HCT116 (cell line): Measurements from ENCODE around the gene INMT.

ENCODE experiments used
- ATF3 ChIP-seq: IDR thresholded peaks from 2 replicates; pipeline ENCODE4 v1.6.1; 2012
- CEBPB ChIP-seq: IDR thresholded peaks from 2 replicates; pipeline ENCODE4 v1.6.1; 2012; ENCODE audit warnings: low read depth
- EGR1 ChIP-seq: IDR thresholded peaks from 2 replicates; pipeline ENCODE4 v1.6.1; 2012; ENCODE audit warnings: low read depth
- EZH2 ChIP-seq: fragments of 200-600 bp; sonication (generic); IDR thresholded peaks from 2 replicates; pipeline ENCODE4 v1.6.1; 2017; ENCODE audit warnings: antibody characterized with exemption, mixed run types
- EZH2phosphoT487 ChIP-seq: fragments of 200-600 bp; IDR thresholded peaks from 2 replicates; pipeline ENCODE4 v1.6.1; 2018; ENCODE audit warnings: antibody characterized with exemption, borderline replicate concordance
- POLR2A ChIP-seq: IDR thresholded peaks from 2 replicates; pipeline ENCODE4 v1.7.0; 2011; ENCODE audit warnings: borderline replicate concordance; ENCODE audit not compliant: insufficient read depth, insufficient read length; ENCODE audit errors: extremely low read depth
- POLR2AphosphoS5 ChIP-seq: IDR thresholded peaks from 2 replicates; pipeline ENCODE4 v1.6.1; 2011; ENCODE audit warnings: mild to moderate bottlenecking, low read depth, low read length, moderate library complexity
- RAD21 ChIP-seq: IDR thresholded peaks from 2 replicates; pipeline ENCODE4 v1.6.1; 2012; ENCODE audit warnings: low read depth, mild to moderate bottlenecking
- TCF7L2 ChIP-seq: IDR thresholded peaks from 2 replicates; pipeline ENCODE4 v1.7.0; 2011; ENCODE audit warnings: borderline replicate concordance, inconsistent platforms; ENCODE audit not compliant: insufficient read depth, insufficient read length; ENCODE audit errors: extremely low read depth
- ZFX ChIP-seq: fragments of 450-650 bp; IDR thresholded peaks from 2 replicates; pipeline ENCODE4 v1.6.1; 2017
- TF ChIP-seq, protein P1 (sequence below), 3 experiments: fragments of 200-600 bp in 1 of 3; sonication (generic) in 1 of 3; IDR thresholded peaks in 2 of 3; conservative IDR thresholded peaks in 1 of 3; 2 replicates each; pipeline ENCODE4 v1.5.1; 2012 to 2017; ENCODE audit warnings: low read depth in 2 of 3, low read length in 2 of 3, antibody characterized with exemption in 1 of 3, borderline replicate concordance in 1 of 3, control low read depth in 1 of 3, mild to moderate bottlenecking in 1 of 3, mixed read lengths in 1 of 3, mixed run types in 1 of 3, moderate library complexity in 1 of 3; ENCODE audit not compliant: insufficient read depth in 1 of 3
- TF ChIP-seq, protein P2 (sequence below): IDR thresholded peaks from 2 replicates; pipeline ENCODE4 v1.6.1; 2012

- TF ChIP-seq, protein P1, sequence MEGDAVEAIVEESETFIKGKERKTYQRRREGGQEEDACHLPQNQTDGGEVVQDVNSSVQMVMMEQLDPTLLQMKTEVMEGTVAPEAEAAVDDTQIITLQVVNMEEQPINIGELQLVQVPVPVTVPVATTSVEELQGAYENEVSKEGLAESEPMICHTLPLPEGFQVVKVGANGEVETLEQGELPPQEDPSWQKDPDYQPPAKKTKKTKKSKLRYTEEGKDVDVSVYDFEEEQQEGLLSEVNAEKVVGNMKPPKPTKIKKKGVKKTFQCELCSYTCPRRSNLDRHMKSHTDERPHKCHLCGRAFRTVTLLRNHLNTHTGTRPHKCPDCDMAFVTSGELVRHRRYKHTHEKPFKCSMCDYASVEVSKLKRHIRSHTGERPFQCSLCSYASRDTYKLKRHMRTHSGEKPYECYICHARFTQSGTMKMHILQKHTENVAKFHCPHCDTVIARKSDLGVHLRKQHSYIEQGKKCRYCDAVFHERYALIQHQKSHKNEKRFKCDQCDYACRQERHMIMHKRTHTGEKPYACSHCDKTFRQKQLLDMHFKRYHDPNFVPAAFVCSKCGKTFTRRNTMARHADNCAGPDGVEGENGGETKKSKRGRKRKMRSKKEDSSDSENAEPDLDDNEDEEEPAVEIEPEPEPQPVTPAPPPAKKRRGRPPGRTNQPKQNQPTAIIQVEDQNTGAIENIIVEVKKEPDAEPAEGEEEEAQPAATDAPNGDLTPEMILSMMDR (IDR thresholded peaks at IDR 0.05 in 2 of 3, conservative IDR thresholded peaks at IDR 0.05 in 1 of 3; ENCODE audit: borderline replicate concordance in 1 of 3, insufficient read depth in 1 of 3, low read depth in 2 of 3, low read length in 2 of 3): no peak
- no peak for TF ChIP-seq RAD21
- no peak for TF ChIP-seq ZFX
- TF ChIP-seq, protein P2, sequence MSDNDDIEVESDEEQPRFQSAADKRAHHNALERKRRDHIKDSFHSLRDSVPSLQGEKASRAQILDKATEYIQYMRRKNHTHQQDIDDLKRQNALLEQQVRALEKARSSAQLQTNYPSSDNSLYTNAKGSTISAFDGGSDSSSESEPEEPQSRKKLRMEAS: no peak
- TF ChIP-seq EZH2: no peak
- no peak for TF ChIP-seq EGR1
- no peak for TF ChIP-seq ATF3
- TF ChIP-seq EZH2phosphoT487: no peak
- TF ChIP-seq POLR2AphosphoS5: no peak
- TF ChIP-seq CEBPB: no peak
- TF ChIP-seq TCF7L2: no peak
- TF ChIP-seq POLR2A: no peak
These were observed 38.4 kb downstream of the INMT start for GRCh38 chr7:30790356-30790755.
